SIG-M5 treated with dmso at 0.1 percent for 504 hours (cell line): ENCODE results near the gene METTL14.
A peak's percentile ranks its signal among the peaks of the same experiment; 100 is the strongest.

Source experiments
- DNase-seq: peaks from one replicate; lab custom pipeline; 2025; ENCODE audit not compliant: unreplicated experiment; lab: John Stamatoyannopoulos, UW

METTL14 gene

GRCh38 chr4:118756958-118757357 lies 71.8 kb downstream of the METTL14 start:
- DNase-seq: no peak

- peak; percentile 6 for DNase-seq
Observed at GRCh38 chr4:118757761-118758251, 72.6 kb downstream of the METTL14 start.

- no peak for DNase-seq
Observed at GRCh38 chr4:118758293-118758692, 73.1 kb downstream of the METTL14 start.

GRCh38 chr4:118759481-118759880 lies 74.3 kb downstream of the METTL14 start:
- no peak for DNase-seq

GRCh38 chr4:118760092-118760491 lies 74.9 kb downstream of the METTL14 start:
- DNase-seq: no peak

- DNase-seq: no peak
Observed at GRCh38 chr4:118760493-118760892, 75.3 kb downstream of the METTL14 start.

- DNase-seq: no peak
Observed at GRCh38 chr4:118761397-118762016, 76.3 kb downstream of the METTL14 start.

- no peak for DNase-seq
Observed at GRCh38 chr4:118762155-118762554, 77.0 kb downstream of the METTL14 start.

GRCh38 chr4:118762730-118763477 lies 77.7 kb downstream of the METTL14 start:
- DNase-seq: no peak
